ENCODE results near the gene KRTAP6-2. TPM values are rescaled to one million over a fixed set of nuclear protein-coding genes. Genes with fewer than 3 reads are reported as not detected.

The KRTAP6-2 gene
- total RNA-seq, result not detected

- Histone ChIP-seq H3K27me3 (no peaks in the 10 kb centered on the region), H3K4me1 (no peaks in the 10 kb centered on the region), H3K4me3 (no peak within 1 kb of the TSS), H3K36me3 (no peaks in the 10 kb centered on the region), H3K9me3 (no peaks in the 10 kb centered on the region), H3K27ac (no peak within 1 kb of the TSS)
- 96% methylated on average over 6 of the region's 6 CpGs; no CpG with 5 or more reads in 1 of the 2 donors for WGBS, 2 donors (ENCODE audit: low coverage in 1 of 2)
- TF ChIP-seq POLR2A (IDR thresholded peaks at IDR 0.05), result no peak
- intact Hi-C loops (cut with DNase I; ENCODE audit: low total_unique reads) (no loop called here), in situ Hi-C loops (cut with MboI; ENCODE audit: low pct_ligation_motif_present in 1 of 4, low pct_unique_long_range_greater_than_20kb in 1 of 4, low sequenced_read_pairs in 3 of 4) (no loop called here)
- no peak for DNase-seq
These were observed at the start of gene KRTAP6-2 for GRCh38 chr21:30598802-30599201. TSS of gene KRTAP6-2 (minus strand) at chr21:30598902. CDS start at chr21:30598874, 28 bp downstream.

DNA sequence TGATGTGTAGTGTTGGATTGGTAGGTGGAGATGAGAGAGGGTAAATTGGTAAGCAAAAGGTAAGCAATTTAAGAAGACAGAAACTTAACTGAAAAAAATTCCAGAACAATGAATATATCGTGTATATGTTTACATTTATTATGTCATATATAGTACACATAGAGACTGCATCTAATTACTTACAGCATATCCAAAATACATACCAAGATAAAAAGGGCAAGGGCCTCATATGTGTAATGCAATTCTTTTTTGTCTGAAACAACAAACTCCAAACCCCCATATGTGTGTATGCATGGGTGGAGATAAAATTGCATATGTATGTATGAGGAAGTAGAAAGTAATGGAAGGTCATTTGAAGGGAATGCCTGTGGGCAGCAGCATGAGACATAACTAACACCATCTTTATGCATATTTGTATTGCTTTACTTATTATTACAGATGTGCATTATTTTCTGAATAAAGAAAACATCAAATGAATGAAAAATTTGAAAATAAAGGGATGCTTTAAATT is 48.3 kb upstream of the KRTAP6-2 start:
- H3K4me1 ChIP-seq, result no peaks in the 10 kb centered on the region
- in situ Hi-C loops (cut with MboI; ENCODE audit: low pct_ligation_motif_present in 1 of 4, low pct_unique_long_range_greater_than_20kb in 1 of 4, low sequenced_read_pairs in 3 of 4), result no loop called here
- H3K27ac ChIP-seq, result no peak overlapping the region
- peaks cover 0 to 5% of the 10 kb centered on the region in 2 donors for H3K9me3 ChIP-seq
- 72 to 78% methylated on average over 1 of the region's 1 CpG for WGBS, 2 donors (ENCODE audit: low coverage in 1 of 2)
- no peak overlapping the region for H3K4me3 ChIP-seq
- intact Hi-C loops (cut with DNase I; ENCODE audit: low total_unique reads), result no loop called here
- H3K27me3 ChIP-seq, result no peaks in the 10 kb centered on the region
- DNase-seq, result no peak
- no peaks in the 10 kb centered on the region for H3K36me3 ChIP-seq
- TF ChIP-seq EP300 (IDR thresholded peaks at IDR 0.05; ENCODE audit: low read depth) (no peak), POLR2AphosphoS5 (IDR thresholded peaks at IDR 0.05) (no peak)

DNA sequence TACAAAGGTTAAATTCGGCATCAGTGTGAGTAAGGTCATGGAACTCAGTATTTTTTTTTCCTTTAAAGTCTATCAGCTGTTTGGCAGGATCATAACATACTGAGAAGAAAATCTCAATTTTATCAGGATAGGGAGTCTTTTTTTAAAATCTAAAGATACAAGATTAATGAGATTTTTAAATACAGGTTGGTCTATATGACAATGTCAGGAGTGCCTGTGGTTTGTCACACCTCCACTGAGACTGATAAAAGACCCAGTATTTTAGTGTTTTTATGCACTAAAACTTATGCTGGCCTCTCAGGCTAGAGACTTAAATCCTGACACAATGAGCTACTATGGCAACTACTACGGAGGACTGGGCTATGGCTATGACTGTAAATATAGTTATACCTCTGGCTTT is 43.9 kb upstream of the KRTAP6-2 start, which contains the start of gene KRTAP20-3:
TSS of gene KRTAP20-3 (plus strand) at position 301 of the 400 bp plus-strand sequence.
- Histone ChIP-seq H3K27ac (no peak within 1 kb of the TSS), H3K4me3 (no peak within 1 kb of the TSS), H3K4me1 (no peaks in the 10 kb centered on the region), H3K36me3 (no peaks in the 10 kb centered on the region), H3K9me3 (peaks cover 0 to 9% of the 10 kb centered on the region in 2 donors), H3K27me3 (no peaks in the 10 kb centered on the region)
- DNase-seq, result no peak
- 84 to 96% methylated on average over 2 of the region's 2 CpGs for WGBS, 2 donors (ENCODE audit: low coverage in 1 of 2)
- no peak for TF ChIP-seq POLR2AphosphoS5 (IDR thresholded peaks at IDR 0.05)
- no peak for TF ChIP-seq EP300 (IDR thresholded peaks at IDR 0.05; ENCODE audit: low read depth)
- TF ChIP-seq POLR2A (IDR thresholded peaks at IDR 0.05), result no peak
- no peak for TF ChIP-seq CTCF (IDR thresholded peaks at IDR 0.05)
- intact Hi-C loops (cut with DNase I; ENCODE audit: low total_unique reads) (no loop called here), in situ Hi-C loops (cut with MboI; ENCODE audit: low pct_ligation_motif_present in 1 of 4, low pct_unique_long_range_greater_than_20kb in 1 of 4, low sequenced_read_pairs in 3 of 4) (no loop called here)

GRCh38 chr21:30638686-30639085 is 40.0 kb upstream of the KRTAP6-2 start:
- H3K4me1 ChIP-seq, result no peaks in the 10 kb centered on the region
- no peak for DNase-seq
- no peak for TF ChIP-seq CTCF (IDR thresholded peaks at IDR 0.05)
- no peak for TF ChIP-seq EP300 (IDR thresholded peaks at IDR 0.05; ENCODE audit: low read depth)
- no peak for TF ChIP-seq POLR2AphosphoS5 (IDR thresholded peaks at IDR 0.05)
- H3K4me3 ChIP-seq, result no peak overlapping the region
- WGBS, 2 donors (ENCODE audit: low coverage in 1 of 2), result 83 to 87% methylated on average over 3 of the region's 3 CpGs
- H3K36me3 ChIP-seq, result no peaks in the 10 kb centered on the region
- intact Hi-C loops (cut with DNase I; ENCODE audit: low total_unique reads), result no loop called here
- no peak overlapping the region for H3K27ac ChIP-seq
- H3K27me3 ChIP-seq, result no peaks in the 10 kb centered on the region
- in situ Hi-C loops (cut with MboI; ENCODE audit: low pct_ligation_motif_present in 1 of 4, low pct_unique_long_range_greater_than_20kb in 1 of 4, low sequenced_read_pairs in 3 of 4), result no loop called here
- peaks cover 0 to 9% of the 10 kb centered on the region in 2 donors for H3K9me3 ChIP-seq

- no peaks in the 10 kb centered on the region for H3K9me3 ChIP-seq
- 89% methylated on average over 1 of the region's 1 CpG; no CpG with 5 or more reads in 1 of the 2 donors for WGBS, 2 donors (ENCODE audit: low coverage in 1 of 2)
- no peak for TF ChIP-seq EP300 (IDR thresholded peaks at IDR 0.05; ENCODE audit: low read depth)
- no peak for TF ChIP-seq CTCF (IDR thresholded peaks at IDR 0.05)
- no peak for TF ChIP-seq POLR2AphosphoS5 (IDR thresholded peaks at IDR 0.05)
- TF ChIP-seq POLR2A (IDR thresholded peaks at IDR 0.05), result no peak
- no peak for DNase-seq
- no peak within 1 kb of the TSS for H3K4me3 ChIP-seq
- H3K36me3 ChIP-seq, result no peaks in the 10 kb centered on the region
- in situ Hi-C loops (cut with MboI; ENCODE audit: low pct_ligation_motif_present in 1 of 4, low pct_unique_long_range_greater_than_20kb in 1 of 4, low sequenced_read_pairs in 3 of 4) (no loop called here), intact Hi-C loops (cut with DNase I; ENCODE audit: low total_unique reads) (no loop called here)
- H3K27me3 ChIP-seq, result no peaks in the 10 kb centered on the region
- H3K27ac ChIP-seq, result no peak within 1 kb of the TSS
- H3K4me1 ChIP-seq, result no peaks in the 10 kb centered on the region
These were observed 36.2 kb upstream of the KRTAP6-2 start, which contains the start of gene KRTAP20-2 for GRCh38 chr21:30634906-30635305. TSS of gene KRTAP20-2 (plus strand) at chr21:30635206. CDS start at chr21:30635264, 58 bp downstream.
